IMR-90 (cell line): ENCODE measurements around the gene KCNJ18. TPM values are rescaled to one million over a fixed set of nuclear protein-coding genes. Genes with fewer than 3 reads are reported as not detected.

Experiments
- ATAC-seq: fragments of 200-7000 bp; cut with Tn5 transposase; 2 replicates; pipeline ENCODE4 v1.9.1; 2020; ENCODE audit warnings: low read depth, mild to moderate bottlenecking, moderate library complexity
- BruUV-seq: library from RNA; stranded (reverse); fragments of 400-500 nt; replicated peaks from 2 replicates; lab custom pipeline; 2021; lab: Mats Ljungman, UMichigan
- CTCF ChIA-PET: fragments of 300-600 bp; formaldehyde crosslinking; extraction: SDS; loops from one replicate; lab custom pipeline; 2021; ENCODE audit warnings: antibody characterized with exemption; lab: Yijun Ruan, JAX
- POLR2A ChIA-PET: fragments of 300-600 bp; sonication (Branson Sonifier 250); formaldehyde crosslinking; loops from one replicate; lab custom pipeline; 2022; ENCODE audit warnings: antibody characterized with exemption; ENCODE audit not compliant: unreplicated experiment; lab: Charles Lee
- DNase-seq: peaks from one replicate; pipeline ENCODE4 v3.0.0; 2013
- H2AFZ ChIP-seq: replicated peaks from 2 replicates; pipeline ENCODE3; 2013; ENCODE audit warnings: low read length, mild to moderate bottlenecking; ENCODE audit not compliant: poor library complexity
- H2AK5ac ChIP-seq: 2 replicates; pipeline ENCODE4 v1.6.1; 2013; ENCODE audit warnings: low read depth, low read length, inconsistent platforms
- H2AK9ac ChIP-seq: replicated peaks from 2 replicates; pipeline ENCODE3; 2013; ENCODE audit warnings: mild to moderate bottlenecking, low read depth, low read length, moderate library complexity; ENCODE audit not compliant: poor library complexity
- H2BK120ac ChIP-seq: 2 replicates; pipeline ENCODE4 v1.6.1; 2013; ENCODE audit warnings: low read depth, low read length, inconsistent platforms
- H2BK15ac ChIP-seq: 3 replicates; pipeline ENCODE4 v1.6.1; 2013; ENCODE audit warnings: low read depth, low read length, inconsistent platforms
- H2BK20ac ChIP-seq: 2 replicates; pipeline ENCODE4 v1.6.1; 2013; ENCODE audit warnings: low read depth, mild to moderate bottlenecking, inconsistent platforms, low read length, moderate library complexity
- H2BK5ac ChIP-seq: 2 replicates; pipeline ENCODE4 v1.6.1; 2013; ENCODE audit warnings: mild to moderate bottlenecking, low read depth, low read length, inconsistent platforms; ENCODE audit not compliant: poor library complexity, severe bottlenecking
- H3K14ac ChIP-seq: replicated peaks from 2 replicates; pipeline ENCODE4 v1.6.1; 2013; ENCODE audit warnings: low read depth, low read length, inconsistent platforms
- H3K18ac ChIP-seq: 2 replicates; pipeline ENCODE4 v1.6.1; 2013; ENCODE audit warnings: low read depth, low read length, control low read depth
- H3K23ac ChIP-seq: 2 replicates; pipeline ENCODE4 v1.6.1; 2013; ENCODE audit warnings: low read depth, low read length, inconsistent platforms
- H3K27ac ChIP-seq: 2 replicates; pipeline ENCODE4 v1.5.1; 2013; ENCODE audit warnings: mild to moderate bottlenecking, control low read depth, low read length; ENCODE audit not compliant: insufficient read depth
- H3K27me3 ChIP-seq: 2 replicates; pipeline ENCODE4 v1.6.1; 2013; ENCODE audit warnings: low read length; ENCODE audit not compliant: control insufficient read depth, insufficient read depth
- H3K36me3 ChIP-seq: 2 replicates; pipeline ENCODE4 v1.6.1; 2013; ENCODE audit warnings: low read length, mixed read lengths; ENCODE audit not compliant: control insufficient read depth, insufficient read depth
- H3K4ac ChIP-seq: 2 replicates; pipeline ENCODE4 v1.6.1; 2013; ENCODE audit warnings: low read depth, low read length, inconsistent platforms
- H3K4me1 ChIP-seq: 2 replicates; pipeline ENCODE4 v1.6.1; 2013; ENCODE audit warnings: low read length, mixed read lengths; ENCODE audit not compliant: control insufficient read depth, insufficient read depth
- H3K4me2 ChIP-seq: 2 replicates; pipeline ENCODE4 v1.6.1; 2013; ENCODE audit warnings: low read depth, mild to moderate bottlenecking, control low read depth, low read length, moderate library complexity
- H3K4me3 ChIP-seq: 2 replicates; pipeline ENCODE4 v1.5.1; 2013; ENCODE audit warnings: low read depth, mild to moderate bottlenecking, control low read depth, low read length, moderate library complexity; ENCODE audit not compliant: insufficient read depth
- H3K56ac ChIP-seq: 2 replicates; pipeline ENCODE4 v1.6.1; 2013; ENCODE audit warnings: low read length, inconsistent platforms; ENCODE audit not compliant: insufficient read depth; ENCODE audit errors: extremely low read depth
- H3K79me1 ChIP-seq, 2 experiments: 2 replicates each; pipeline ENCODE4 v1.6.1; 2013; ENCODE audit warnings: low read length in 2 of 2, inconsistent platforms in 1 of 2, low read depth in 1 of 2
- H3K9ac ChIP-seq: 2 replicates; pipeline ENCODE4 v1.6.1; 2013; ENCODE audit warnings: low read depth, low read length, control low read depth
- H3K9me1 ChIP-seq: 2 replicates; pipeline ENCODE4 v1.6.1; 2013; ENCODE audit warnings: low read length, inconsistent platforms; ENCODE audit not compliant: insufficient read depth
- H3K9me3 ChIP-seq: 2 replicates; pipeline ENCODE4 v1.6.1; 2013; ENCODE audit warnings: low read length; ENCODE audit not compliant: control insufficient read depth, insufficient read depth
- H4K20me1 ChIP-seq: 2 replicates; pipeline ENCODE4 v1.6.1; 2013; ENCODE audit warnings: low read length, inconsistent platforms; ENCODE audit not compliant: insufficient read depth
- H4K5ac ChIP-seq: 2 replicates; pipeline ENCODE4 v1.6.1; 2013; ENCODE audit warnings: mild to moderate bottlenecking, low read depth, low read length, control low read depth
- H4K8ac ChIP-seq, 2 experiments: 2 replicates each; pipeline ENCODE4 v1.6.1; 2013; ENCODE audit warnings: low read depth in 2 of 2, low read length in 2 of 2, control low read depth in 1 of 2, inconsistent platforms in 1 of 2
- H4K91ac ChIP-seq: 2 replicates; pipeline ENCODE4 v1.6.1; 2013; ENCODE audit warnings: low read depth, low read length, inconsistent platforms; ENCODE audit not compliant: insufficient read depth
- BHLHE40 ChIP-seq: fragments of 150-350 bp; IDR thresholded peaks from 2 replicates; pipeline ENCODE4 v1.6.1; 2016; ENCODE audit warnings: mild to moderate bottlenecking, low read depth, low read length
- CEBPB ChIP-seq: IDR thresholded peaks from 2 replicates; pipeline ENCODE4 v1.6.1; 2012; ENCODE audit warnings: low read depth, low read length, improper control_type of control experiment
- CHD1 ChIP-seq: IDR thresholded peaks from 2 replicates; pipeline ENCODE4 v1.6.1; 2012; ENCODE audit warnings: low read depth, low read length, improper control_type of control experiment
- FOS ChIP-seq: fragments of 150-350 bp; IDR thresholded peaks from 2 replicates; pipeline ENCODE4 v1.6.1; 2016; ENCODE audit warnings: low read depth, low read length
- MAFK ChIP-seq: IDR thresholded peaks from 2 replicates; pipeline ENCODE4 v1.6.1; 2012; ENCODE audit warnings: low read depth, low read length, improper control_type of control experiment
- MAZ ChIP-seq: IDR thresholded peaks from 2 replicates; pipeline ENCODE4 v1.6.1; 2012; ENCODE audit warnings: low read depth, mild to moderate bottlenecking, low read length, improper control_type of control experiment, moderate library complexity, borderline replicate concordance
- MXI1 ChIP-seq: IDR thresholded peaks from 2 replicates; pipeline ENCODE4 v1.6.1; 2012; ENCODE audit warnings: low read depth, mild to moderate bottlenecking, low read length, moderate library complexity, borderline replicate concordance
- NFE2L2 ChIP-seq: fragments of 150-350 bp; IDR thresholded peaks from 2 replicates; pipeline ENCODE4 v1.6.1; 2016; ENCODE audit warnings: low read depth, mild to moderate bottlenecking, low read length
- POLR2A ChIP-seq: IDR thresholded peaks from 2 replicates; pipeline ENCODE4 v1.6.1; 2012; ENCODE audit warnings: mild to moderate bottlenecking, low read depth, low read length
- RAD21 ChIP-seq: IDR thresholded peaks from 2 replicates; pipeline ENCODE4 v1.6.1; 2012; ENCODE audit warnings: low read length, improper control_type of control experiment
- RCOR1 ChIP-seq: IDR thresholded peaks from 2 replicates; pipeline ENCODE4 v1.6.1; 2012; ENCODE audit warnings: mild to moderate bottlenecking, low read length, improper control_type of control experiment; ENCODE audit not compliant: insufficient replicate concordance
- RFX5 ChIP-seq: IDR thresholded peaks from 2 replicates; pipeline ENCODE4 v1.8.0; 2012; ENCODE audit warnings: low read depth, mild to moderate bottlenecking, low read length, moderate library complexity
- SMC3 ChIP-seq: fragments of 150-350 bp; IDR thresholded peaks from 2 replicates; pipeline ENCODE4 v1.6.1; 2016; ENCODE audit warnings: low read depth, mild to moderate bottlenecking, antibody characterized with exemption, low read length, moderate library complexity
- USF2 ChIP-seq: fragments of 150-350 bp; IDR thresholded peaks from 2 replicates; pipeline ENCODE4 v1.6.1; 2017; ENCODE audit warnings: mild to moderate bottlenecking, antibody characterized with exemption, low read length, low read depth
- WGBS, 2 experiments: methylation state at CpG; one replicate each; pipeline versions ENCODE4 v1.1.5 to v1.1.7; 2013; ENCODE audit warnings: missing lambda C conversion rate in 2 of 2; ENCODE audit not compliant: insufficient read length in 1 of 2; ENCODE audit errors: extremely low coverage in 2 of 2; 5-methylcytosine and 5-hydroxymethylcytosine counted together
- dilution Hi-C: fragments of 300-500 bp; cut with HindIII; formaldehyde crosslinking; loops from one replicate; pipeline ENCODE4 v1.14.3; 2018; ENCODE audit warnings: low sequenced_read_pairs; ENCODE audit not compliant: unreplicated experiment
- in situ Hi-C: fragments of 300-500 bp; cut with MboI; formaldehyde crosslinking; loops from 3 replicates; pipeline ENCODE4 v1.14.3; 2019; ENCODE audit warnings: low sequenced_read_pairs, inconsistent platforms, mixed read lengths
- intact Hi-C: fragments of 100-400 bp; cut with micrococcal nuclease; formaldehyde crosslinking; loops from 2 replicates; pipeline ENCODE4 v1.10.0; 2022
- polyA plus RNA-seq, 3 experiments: library from polyadenylated mRNA; depleted of rRNA; stranded (reverse); fragments of >200 nt; gene quantifications; 2 replicates each; pipeline ENCODE4 v1.2.3, GENCODE V29; 2012; ENCODE audit warnings: low replicate concordance in 1 of 3
- total RNA-seq: library from RNA; depleted of rRNA; stranded (reverse); fragments of >200 nt; gene quantifications from 2 replicates; pipeline ENCODE4 v1.2.3, GENCODE V29; 2012
- TF ChIP-seq, protein P1 (sequence below): fragments of 150-350 bp; IDR thresholded peaks from 2 replicates; pipeline ENCODE4 v1.6.1; 2016; ENCODE audit warnings: low read depth, mild to moderate bottlenecking, low read length, moderate library complexity, borderline replicate concordance
- TF ChIP-seq, protein P2 (sequence below): conservative IDR thresholded peaks from 2 replicates; pipeline ENCODE4 v1.5.1; 2012; ENCODE audit warnings: mild to moderate bottlenecking, low read depth, low read length, improper control_type of control experiment

Gene KCNJ18
- total and polyA plus RNA-seq, 2 of the 4 experiments (the other 2 are of a cell fraction) = not detected

- no peak overlapping the region for H4K5ac ChIP-seq
- no peak overlapping the region for H3K9ac ChIP-seq
- WGBS, 2 experiments = 64% methylated on average over 20 of the region's 42 CpGs; no CpG with 5 or more reads in 1 of the 2 experiments
- H3K4me1 ChIP-seq = no peaks in the 10 kb centered on the region
- ChIA-PET POLR2A (no interaction called here), CTCF (no interaction called here)
- TF ChIP-seq MXI1 (no peak), BHLHE40 (no peak), CHD1 (no peak), RCOR1 (no peak), USF2 (no peak), RFX5 (no peak), POLR2A (no peak), FOS (no peak), RAD21 (no peak), MAFK (no peak), MAZ (no peak), SMC3 (no peak), NFE2L2 (no peak), CEBPB (no peak)
- TF ChIP-seq, protein P1, sequence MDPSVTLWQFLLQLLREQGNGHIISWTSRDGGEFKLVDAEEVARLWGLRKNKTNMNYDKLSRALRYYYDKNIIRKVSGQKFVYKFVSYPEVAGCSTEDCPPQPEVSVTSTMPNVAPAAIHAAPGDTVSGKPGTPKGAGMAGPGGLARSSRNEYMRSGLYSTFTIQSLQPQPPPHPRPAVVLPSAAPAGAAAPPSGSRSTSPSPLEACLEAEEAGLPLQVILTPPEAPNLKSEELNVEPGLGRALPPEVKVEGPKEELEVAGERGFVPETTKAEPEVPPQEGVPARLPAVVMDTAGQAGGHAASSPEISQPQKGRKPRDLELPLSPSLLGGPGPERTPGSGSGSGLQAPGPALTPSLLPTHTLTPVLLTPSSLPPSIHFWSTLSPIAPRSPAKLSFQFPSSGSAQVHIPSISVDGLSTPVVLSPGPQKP = no peak
- TF ChIP-seq, protein P2, sequence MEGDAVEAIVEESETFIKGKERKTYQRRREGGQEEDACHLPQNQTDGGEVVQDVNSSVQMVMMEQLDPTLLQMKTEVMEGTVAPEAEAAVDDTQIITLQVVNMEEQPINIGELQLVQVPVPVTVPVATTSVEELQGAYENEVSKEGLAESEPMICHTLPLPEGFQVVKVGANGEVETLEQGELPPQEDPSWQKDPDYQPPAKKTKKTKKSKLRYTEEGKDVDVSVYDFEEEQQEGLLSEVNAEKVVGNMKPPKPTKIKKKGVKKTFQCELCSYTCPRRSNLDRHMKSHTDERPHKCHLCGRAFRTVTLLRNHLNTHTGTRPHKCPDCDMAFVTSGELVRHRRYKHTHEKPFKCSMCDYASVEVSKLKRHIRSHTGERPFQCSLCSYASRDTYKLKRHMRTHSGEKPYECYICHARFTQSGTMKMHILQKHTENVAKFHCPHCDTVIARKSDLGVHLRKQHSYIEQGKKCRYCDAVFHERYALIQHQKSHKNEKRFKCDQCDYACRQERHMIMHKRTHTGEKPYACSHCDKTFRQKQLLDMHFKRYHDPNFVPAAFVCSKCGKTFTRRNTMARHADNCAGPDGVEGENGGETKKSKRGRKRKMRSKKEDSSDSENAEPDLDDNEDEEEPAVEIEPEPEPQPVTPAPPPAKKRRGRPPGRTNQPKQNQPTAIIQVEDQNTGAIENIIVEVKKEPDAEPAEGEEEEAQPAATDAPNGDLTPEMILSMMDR = no peak
- H2AFZ ChIP-seq = no peak overlapping the region
- no peak overlapping the region for H4K8ac ChIP-seq
- H3K4me2 ChIP-seq = no peak overlapping the region
- H3K9me3 ChIP-seq = peaks cover 56% of the 10 kb centered on the region
- no peaks in the 10 kb centered on the region for H3K36me3 ChIP-seq
- H3K27ac ChIP-seq = no peak overlapping the region
- peak overlapping the region; percentile 33 for H2BK5ac ChIP-seq
- intact Hi-C loops = no loop called here
- no peak overlapping the region for H3K14ac ChIP-seq
- no peak overlapping the region for H4K91ac ChIP-seq
- no peak overlapping the region for H3K4me3 ChIP-seq
- no peak overlapping the region for H2BK20ac ChIP-seq
- H2BK120ac ChIP-seq = no peak overlapping the region
- no peaks in the 10 kb centered on the region for H4K20me1 ChIP-seq
- DNase-seq (no peak), ATAC-seq (no peak)
- H3K23ac ChIP-seq = no peak overlapping the region
- H2BK15ac ChIP-seq = no peak overlapping the region
- H2AK9ac ChIP-seq = no peak overlapping the region
- dilution Hi-C loops = no loop called here
- in situ Hi-C loops = no loop called here
- no TSS peak for BruUV-seq
- no peak overlapping the region for H3K56ac ChIP-seq
- H3K9me1 ChIP-seq = no peaks in the 10 kb centered on the region
- no peaks in the 10 kb centered on the region for H3K79me1 ChIP-seq
- H3K4ac ChIP-seq = no peak overlapping the region
- no peak overlapping the region for H2AK5ac ChIP-seq
- H3K27me3 ChIP-seq = no peaks in the 10 kb centered on the region
- H3K18ac ChIP-seq = no peak overlapping the region
Measured at GRCh38 chr17:21678393-21679081, 13.8 kb upstream of the KCNJ18 start.
